Neural crest cell (in vitro differentiated cells): ENCODE results near the gene IL1RL2. TPM values are rescaled to one million over a fixed set of nuclear protein-coding genes. Genes with fewer than 3 reads are reported as not detected.
A peak's percentile ranks its signal among the peaks of the same experiment; 100 is the strongest.

ENCODE experiments used
- DNase-seq: peaks from one replicate; pipeline ENCODE4 v3.0.0; 2021; ENCODE audit warnings: low read depth, mixed read lengths, low spot score
- H3K27ac Mint-ChIP-seq: one replicate; pipeline ENCODE4 v1.8.0; 2021; ENCODE audit warnings: mild to moderate bottlenecking, mixed read lengths; ENCODE audit not compliant: unreplicated experiment
- H3K27me3 Mint-ChIP-seq: 2 replicates; pipeline ENCODE4 v1.8.0; 2021; ENCODE audit warnings: low read depth, mild to moderate bottlenecking, mixed read lengths
- H3K36me3 Mint-ChIP-seq: 2 replicates; pipeline ENCODE4 v1.8.0; 2021; ENCODE audit warnings: low read depth, mild to moderate bottlenecking, mixed read lengths
- H3K4me1 Mint-ChIP-seq: 2 replicates; pipeline ENCODE4 v1.8.0; 2021; ENCODE audit warnings: mixed read lengths
- H3K4me3 Mint-ChIP-seq: one replicate; pipeline ENCODE4 v1.8.0; 2021; ENCODE audit warnings: mild to moderate bottlenecking, mixed read lengths
- H3K9me3 Mint-ChIP-seq: 2 replicates; pipeline ENCODE4 v1.8.0; 2021; ENCODE audit warnings: mixed read lengths
- total RNA-seq: library from RNA; stranded (reverse); gene quantifications from 2 replicates; pipeline ENCODE4 v1.2.1, GENCODE V29; 2021
- TF ChIP-seq, protein P1 (sequence below): fragments of 200-600 bp; sonication (generic); conservative IDR thresholded peaks from 2 replicates; pipeline ENCODE4 v1.5.0; 2021; ENCODE audit warnings: antibody characterized with exemption, mild to moderate bottlenecking

IL1RL2 gene
- total RNA-seq, 1 donor from 2014 or later = not detected

GRCh38 chr2:102230410-102230909, 43.6 kb downstream of the IL1RL2 start:
- Mint-ChIP-seq H3K36me3 (no peaks in the 10 kb centered on the region), H3K27ac (no peak overlapping the region), H3K4me1 (peaks cover 11% of the 10 kb centered on the region), H3K4me3 (no peak overlapping the region), H3K9me3 (no peaks in the 10 kb centered on the region), H3K27me3 (no peaks in the 10 kb centered on the region)
- TF ChIP-seq, protein P1, sequence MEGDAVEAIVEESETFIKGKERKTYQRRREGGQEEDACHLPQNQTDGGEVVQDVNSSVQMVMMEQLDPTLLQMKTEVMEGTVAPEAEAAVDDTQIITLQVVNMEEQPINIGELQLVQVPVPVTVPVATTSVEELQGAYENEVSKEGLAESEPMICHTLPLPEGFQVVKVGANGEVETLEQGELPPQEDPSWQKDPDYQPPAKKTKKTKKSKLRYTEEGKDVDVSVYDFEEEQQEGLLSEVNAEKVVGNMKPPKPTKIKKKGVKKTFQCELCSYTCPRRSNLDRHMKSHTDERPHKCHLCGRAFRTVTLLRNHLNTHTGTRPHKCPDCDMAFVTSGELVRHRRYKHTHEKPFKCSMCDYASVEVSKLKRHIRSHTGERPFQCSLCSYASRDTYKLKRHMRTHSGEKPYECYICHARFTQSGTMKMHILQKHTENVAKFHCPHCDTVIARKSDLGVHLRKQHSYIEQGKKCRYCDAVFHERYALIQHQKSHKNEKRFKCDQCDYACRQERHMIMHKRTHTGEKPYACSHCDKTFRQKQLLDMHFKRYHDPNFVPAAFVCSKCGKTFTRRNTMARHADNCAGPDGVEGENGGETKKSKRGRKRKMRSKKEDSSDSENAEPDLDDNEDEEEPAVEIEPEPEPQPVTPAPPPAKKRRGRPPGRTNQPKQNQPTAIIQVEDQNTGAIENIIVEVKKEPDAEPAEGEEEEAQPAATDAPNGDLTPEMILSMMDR = no peak
- no peak for DNase-seq

DNA sequence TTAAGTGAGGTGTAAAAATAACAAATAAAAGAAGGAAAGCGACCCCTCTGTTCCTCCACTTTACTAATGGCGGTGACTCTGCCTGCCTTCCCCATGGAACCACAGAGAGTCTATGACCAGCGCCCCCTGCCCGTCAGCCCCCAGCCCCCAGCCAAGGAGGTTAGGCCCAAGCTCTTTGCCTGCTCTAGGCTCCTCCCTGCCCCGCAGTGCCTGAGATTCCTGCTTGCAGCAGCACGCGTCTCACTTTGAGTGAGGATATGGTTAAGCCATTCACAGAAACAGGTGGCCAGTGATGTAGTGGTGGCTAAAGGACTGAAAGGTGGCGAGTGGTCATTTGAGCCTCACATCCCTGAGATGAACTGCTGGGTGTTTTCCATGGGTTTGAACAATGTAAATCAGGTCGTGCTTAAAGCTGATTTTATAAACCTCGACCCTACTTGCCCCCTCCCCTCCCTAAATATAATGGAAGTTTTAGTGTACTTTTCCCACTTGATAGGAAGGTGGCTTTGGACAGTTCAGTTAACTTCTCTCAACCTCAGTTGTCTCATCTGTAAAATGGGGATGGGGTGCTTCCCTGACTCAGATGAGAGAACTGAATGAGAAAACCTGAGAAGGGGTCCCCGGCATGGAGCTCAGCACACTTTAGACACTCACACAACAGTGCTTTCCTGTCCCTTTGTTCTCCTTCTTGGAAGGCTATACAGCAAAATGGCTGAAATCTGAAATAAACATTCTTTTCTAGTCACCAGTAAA, 46.5 kb downstream of the IL1RL2 start:
- DNase-seq = no peak
- TF ChIP-seq, protein P1 = no peak
- H3K4me3 Mint-ChIP-seq = no peak overlapping the region
- H3K27me3 Mint-ChIP-seq = no peaks in the 10 kb centered on the region
- peaks cover 2% of the 10 kb centered on the region for H3K4me1 Mint-ChIP-seq
- H3K36me3 Mint-ChIP-seq = no peaks in the 10 kb centered on the region
- no peak overlapping the region for H3K27ac Mint-ChIP-seq
- H3K9me3 Mint-ChIP-seq = no peaks in the 10 kb centered on the region

- Mint-ChIP-seq H3K27me3 (no peaks in the 10 kb centered on the region), H3K9me3 (no peaks in the 10 kb centered on the region), H3K4me3 (no peak overlapping the region), H3K4me1 (no peaks in the 10 kb centered on the region), H3K36me3 (no peaks in the 10 kb centered on the region), H3K27ac (no peak overlapping the region)
- DNase-seq = no peak
- TF ChIP-seq, protein P1 = no peak
Measured at GRCh38 chr2:102235042-102235473, 48.2 kb downstream of the IL1RL2 start.

GRCh38 chr2:102235491-102235890, 48.7 kb downstream of the IL1RL2 start:
- H3K9me3 Mint-ChIP-seq = no peaks in the 10 kb centered on the region

GRCh38 chr2:102236132-102236531, 49.3 kb downstream of the IL1RL2 start:
- no peak for DNase-seq
- H3K4me3 Mint-ChIP-seq = no peak overlapping the region
- H3K36me3 Mint-ChIP-seq = no peaks in the 10 kb centered on the region
- H3K27me3 Mint-ChIP-seq = peaks cover 5% of the 10 kb centered on the region
- no peaks in the 10 kb centered on the region for H3K9me3 Mint-ChIP-seq
- H3K4me1 Mint-ChIP-seq = peaks cover 5% of the 10 kb centered on the region
- TF ChIP-seq, protein P1 = no peak
- H3K27ac Mint-ChIP-seq = peak overlapping the region; percentile 67

More at GRCh38 chr2:102235491-102235890, 48.7 kb downstream of the IL1RL2 start:
- Mint-ChIP-seq H3K36me3 (no peaks in the 10 kb centered on the region), H3K27me3 (no peaks in the 10 kb centered on the region), H3K4me3 (no peak overlapping the region), H3K4me1 (peaks cover under 1% of the 10 kb centered on the region), H3K27ac (no peak overlapping the region)
- DNase-seq = no peak
- TF ChIP-seq, protein P1 = peak; percentile 28
